NCI-H2196 treated with DMSO at 0.1 percent for 48 hours (cell line): Measurements from ENCODE around the gene PLCB2.
A peak's percentile ranks its signal among the peaks of the same experiment; 100 is the strongest.

ENCODE experiments used
- DNase-seq: peaks from one replicate; lab custom pipeline; 2025; ENCODE audit not compliant: unreplicated experiment; lab: John Stamatoyannopoulos, UW

Gene PLCB2

DNA sequence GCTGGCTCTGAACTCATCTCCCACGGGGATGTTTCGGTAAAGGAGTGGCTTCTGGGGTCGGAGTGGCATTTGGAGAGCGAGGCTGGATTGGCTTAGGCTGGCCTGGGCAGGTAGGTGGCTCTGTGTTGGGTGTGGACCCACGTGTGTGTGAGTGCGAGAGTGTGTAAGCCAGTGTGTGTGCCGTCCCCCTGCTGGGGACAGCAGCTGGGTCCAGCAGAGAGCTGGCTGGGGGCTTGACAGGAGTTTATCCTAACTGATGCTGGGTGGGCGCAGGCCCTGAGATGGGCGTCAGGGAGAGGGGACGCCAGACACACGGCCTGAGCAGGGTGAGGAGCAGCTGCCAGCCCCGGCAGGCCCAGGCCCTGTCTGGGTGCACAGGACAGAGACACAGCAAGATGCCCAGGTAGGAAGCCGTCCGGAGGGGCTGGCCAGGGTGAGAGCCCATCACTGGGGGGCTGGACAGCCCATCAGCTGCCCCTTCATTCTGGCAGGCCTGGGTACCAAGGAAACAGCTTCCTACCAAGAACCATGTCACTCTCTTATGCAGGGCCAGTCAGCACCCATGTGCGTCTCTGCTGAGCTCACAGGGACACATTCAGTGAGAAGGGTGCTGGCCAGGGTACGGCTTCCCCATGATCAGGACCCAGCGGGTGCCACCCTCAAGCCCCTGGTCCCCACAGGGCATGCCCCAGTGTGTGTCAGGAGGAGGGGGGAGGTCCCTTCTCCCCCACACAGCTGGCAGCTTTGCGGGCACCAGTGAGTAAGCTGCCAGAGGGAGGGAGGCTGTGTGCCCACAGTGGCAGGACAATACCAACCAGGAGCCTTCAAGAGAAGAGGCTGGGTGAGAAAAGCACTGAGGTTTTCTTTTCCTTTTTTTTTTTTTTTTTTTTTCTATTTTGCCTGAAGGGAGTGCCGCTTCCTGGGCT lies 67.8 kb downstream of the PLCB2 start:
- DNase-seq = no peak

DNA sequence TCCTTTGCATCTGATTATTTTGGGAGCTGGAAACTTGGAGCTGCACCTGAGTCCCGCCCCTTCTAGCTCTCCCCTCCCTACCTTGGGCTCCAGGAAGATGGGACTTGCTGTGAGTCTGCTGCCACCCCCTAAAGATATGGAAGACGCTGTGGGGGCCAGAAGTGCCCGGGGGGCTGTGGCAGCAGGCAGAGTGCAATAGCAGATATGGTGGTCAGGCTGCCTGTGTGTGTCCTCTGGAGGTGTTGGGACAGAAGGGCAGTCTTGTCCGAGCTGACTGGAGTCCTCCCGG lies 68.4 kb downstream of the PLCB2 start:
- DNase-seq = no peak

DNA sequence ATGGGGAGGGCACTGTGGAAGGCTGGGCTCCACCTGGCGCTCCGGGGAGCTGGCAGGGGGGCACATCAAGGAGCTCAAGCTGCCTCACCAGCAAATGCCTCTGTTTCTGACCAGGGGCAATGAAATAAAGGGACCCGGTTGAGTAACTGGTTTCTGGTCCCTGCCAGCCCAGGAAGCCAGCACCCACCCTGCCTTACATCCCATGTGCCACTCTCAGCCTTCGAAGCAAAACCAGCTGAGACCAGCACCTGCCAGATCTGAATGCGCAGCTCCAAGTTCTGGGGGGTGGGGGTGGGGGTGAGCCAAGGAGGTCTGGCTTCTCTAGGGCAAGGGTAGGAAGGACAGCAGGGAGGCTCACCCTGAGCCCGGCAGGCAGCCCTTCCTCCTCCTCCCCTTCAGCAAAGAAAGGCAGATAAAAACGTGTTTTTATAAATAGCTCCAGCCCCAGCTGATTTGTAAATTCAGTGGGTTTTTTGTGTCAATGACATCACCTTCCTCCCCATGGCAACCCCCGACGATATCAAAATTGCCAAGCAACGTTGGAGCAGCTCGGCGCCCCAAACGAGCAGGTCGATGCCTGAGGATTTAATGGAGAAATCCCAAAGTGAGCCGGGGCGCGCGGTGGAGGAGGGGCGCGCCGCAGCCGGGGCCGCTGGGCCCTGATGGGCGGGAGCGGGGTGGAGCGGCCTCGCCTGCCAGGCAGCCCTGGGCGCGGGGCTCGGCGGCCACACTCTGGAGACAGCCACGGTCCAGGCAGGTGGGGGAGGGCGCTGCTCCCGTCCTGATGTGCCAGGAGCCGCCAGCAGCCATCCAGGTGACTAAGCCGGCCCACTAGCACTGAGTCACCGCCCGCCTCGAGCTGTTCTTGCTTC lies 69.0 kb downstream of the PLCB2 start, which contains the start of gene PAK6:
Gene PAK6 (plus strand): TSS at position 532 of the 872 bp plus-strand sequence. CDS start 25,723 bp downstream, outside the sequence.
- peak; percentile 9 for DNase-seq
